A549 (cell line): Measurements from ENCODE around the gene TBC1D32. TPM values are rescaled to one million over a fixed set of nuclear protein-coding genes. Genes with fewer than 3 reads are reported as not detected.

Experiments
- ATAC-seq, 2 experiments: fragments of 200-7000 bp in 1 of 2; fragments of >200 bp in 1 of 2; cut with Nextera tagmentation in 1 of 2; cut with Tn5 transposase in 1 of 2; 3 replicates each; pipeline versions ENCODE4 v1.8.0 to v1.9.1; 2018 to 2020; ENCODE audit warnings: mild to moderate bottlenecking in 1 of 2, moderate library complexity in 1 of 2
- CTCF ChIA-PET: fragments of 300-600 bp; sonication (Branson Sonifier 250); formaldehyde crosslinking; extraction: SDS; loops from one replicate; lab custom pipeline; 2021; ENCODE audit warnings: antibody characterized with exemption, inconsistent platforms; lab: Yijun Ruan, JAX
- POLR2A ChIA-PET: fragments of 350-600 bp; formaldehyde crosslinking; extraction: SDS; loops from one replicate; lab custom pipeline; 2021; ENCODE audit warnings: antibody characterized with exemption, inconsistent platforms; lab: Yijun Ruan, JAX
- DNase-seq, 2 experiments: peaks; one replicate each; pipeline versions ENCODE4 v3.0.0 to v3.0.0-alpha.2; 2011 to 2016; ENCODE audit warnings: low read depth in 1 of 2, low spot score in 1 of 2
- FAIRE-seq: peaks from 2 replicates; lab custom pipeline; 2011; peaks lifted over from hg19 to GRCh38; lab: Jason Lieb, UNC
- H3K27ac ChIP-seq, 2 experiments: fragments of >200 bp; sonication (Bioruptor Twin); formaldehyde crosslinking; 3 replicates each; pipeline ENCODE4 v1.5.1; 2016 to 2017
- H3K4me1 ChIP-seq: fragments of >200 bp; sonication (Bioruptor Twin); formaldehyde crosslinking; 3 replicates; pipeline ENCODE4 v1.6.1; 2016
- H3K4me2 ChIP-seq: fragments of >200 bp; sonication (Bioruptor Twin); formaldehyde crosslinking; 3 replicates; pipeline ENCODE4 v1.6.1; 2016
- H3K4me3 ChIP-seq: fragments of >200 bp; sonication (Bioruptor Twin); formaldehyde crosslinking; 3 replicates; pipeline ENCODE4 v1.5.1; 2016
- H3K9me3 ChIP-seq: fragments of >200 bp; sonication (Bioruptor Twin); formaldehyde crosslinking; 3 replicates; pipeline ENCODE4 v1.6.1; 2016
- CEBPB ChIP-seq, 2 experiments: fragments of >200 bp in 1 of 2; sonication (Bioruptor Twin) in 1 of 2; formaldehyde crosslinking in 1 of 2; IDR thresholded peaks; 2 replicates each; pipeline ENCODE4 v1.6.1; 2012 to 2016
- CHD2 ChIP-seq: fragments of 150-350 bp; IDR thresholded peaks from 2 replicates; pipeline ENCODE4 v1.6.1; 2014; ENCODE audit warnings: low read length; ENCODE audit not compliant: partially characterized antibody
- CTCF ChIP-seq: fragments of >200 bp; sonication (Bioruptor Twin); formaldehyde crosslinking; IDR thresholded peaks from 3 replicates; pipeline ENCODE4 v1.5.1; 2016
- EHF ChIP-seq: fragments of 250-450 bp; sonication (Bioruptor Pico); IDR thresholded peaks from 2 replicates; pipeline ENCODE4 v1.5.0; 2020; ENCODE audit warnings: mild to moderate bottlenecking
- ELK1 ChIP-seq: fragments of 150-350 bp; IDR thresholded peaks from 2 replicates; pipeline ENCODE4 v1.6.1; 2014; ENCODE audit warnings: low read depth, mild to moderate bottlenecking, low read length
- EP300 ChIP-seq, 2 experiments: fragments of >200 bp; sonication (Bioruptor Twin); formaldehyde crosslinking; IDR thresholded peaks; 2 replicates in 1 of 2; 3 replicates in 1 of 2; pipeline ENCODE4 v1.6.1; 2016 to 2017
- ESRRA ChIP-seq: fragments of 150-350 bp; IDR thresholded peaks from 2 replicates; pipeline ENCODE4 v1.6.1; 2014; ENCODE audit warnings: mild to moderate bottlenecking, low read length, borderline replicate concordance
- FOXS1 ChIP-seq: fragments of 250-450 bp; sonication (Bioruptor Pico); IDR thresholded peaks from 2 replicates; pipeline ENCODE4 v1.5.0; 2020; ENCODE audit warnings: mild to moderate bottlenecking, moderate library complexity
- GATA3 ChIP-seq: IDR thresholded peaks from 2 replicates; pipeline ENCODE4 v1.6.1; 2012; ENCODE audit warnings: borderline replicate concordance
- HEYL ChIP-seq: fragments of 250-450 bp; sonication (Bioruptor Pico); IDR thresholded peaks from 2 replicates; pipeline ENCODE4 v1.8.0; 2021; ENCODE audit warnings: mild to moderate bottlenecking, moderate library complexity
- HOXB13 ChIP-seq: fragments of 250-450 bp; sonication (Bioruptor Pico); IDR thresholded peaks from 2 replicates; pipeline ENCODE4 v1.5.0; 2020; ENCODE audit warnings: low read depth, mild to moderate bottlenecking, moderate library complexity
- HOXB5 ChIP-seq: fragments of 250-450 bp; sonication (Bioruptor Pico); IDR thresholded peaks from 2 replicates; pipeline ENCODE4 v1.5.0; 2020; ENCODE audit warnings: mild to moderate bottlenecking, moderate library complexity
- JUN ChIP-seq, 2 experiments: fragments of >200 bp; sonication (Bioruptor Twin); formaldehyde crosslinking; IDR thresholded peaks; 2 replicates in 1 of 2; 3 replicates in 1 of 2; pipeline ENCODE4 v1.6.1; 2016 to 2017
- JUNB ChIP-seq: fragments of >200 bp; sonication (Bioruptor Twin); formaldehyde crosslinking; IDR thresholded peaks from 2 replicates; pipeline ENCODE4 v1.6.1; 2016
- KDM1A ChIP-seq: fragments of 200-600 bp; sonication (generic); IDR thresholded peaks from 2 replicates; pipeline ENCODE4 v1.6.1; 2016; ENCODE audit warnings: low read depth, mild to moderate bottlenecking
- MAX ChIP-seq: IDR thresholded peaks from 2 replicates; pipeline ENCODE4 v1.6.1; 2012
- MAZ ChIP-seq: fragments of 150-350 bp; IDR thresholded peaks from 2 replicates; pipeline ENCODE4 v1.6.1; 2014; ENCODE audit warnings: antibody characterized with exemption, low read depth, low read length, borderline replicate concordance
- NFE2L2 ChIP-seq: fragments of 150-350 bp; conservative IDR thresholded peaks from 2 replicates; pipeline ENCODE4 v1.6.1; 2014; ENCODE audit warnings: low read length
- NPAS2 ChIP-seq: fragments of 250-450 bp; sonication (Bioruptor Pico); IDR thresholded peaks from 2 replicates; pipeline ENCODE4 v1.8.0; 2022; ENCODE audit warnings: mild to moderate bottlenecking, moderate library complexity, borderline replicate concordance
- NR3C1 ChIP-seq: fragments of >200 bp; sonication (Bioruptor Twin); formaldehyde crosslinking; IDR thresholded peaks from 3 replicates; pipeline ENCODE4 v1.6.1; 2017
- PHF8 ChIP-seq: fragments of 200-600 bp; sonication (generic); IDR thresholded peaks from 2 replicates; pipeline ENCODE4 v1.6.1; 2016; ENCODE audit warnings: low read depth, mild to moderate bottlenecking, antibody characterized with exemption, moderate library complexity, borderline replicate concordance
- POLR2AphosphoS2 ChIP-seq: conservative IDR thresholded peaks from 2 replicates; pipeline ENCODE4 v1.6.1; 2012; ENCODE audit warnings: low read length, improper control_type of control experiment, inconsistent platforms
- TP53 ChIP-seq: fragments of 250-450 bp; sonication (Bioruptor Pico); IDR thresholded peaks from 2 replicates; pipeline ENCODE4 v1.5.0; 2021; ENCODE audit warnings: mild to moderate bottlenecking, moderate library complexity
- ZFP36 ChIP-seq: fragments of 450-650 bp; IDR thresholded peaks from 2 replicates; pipeline ENCODE4 v1.6.1; 2014; ENCODE audit warnings: borderline replicate concordance; ENCODE audit not compliant: partially characterized antibody
- ZNF302 ChIP-seq: fragments of 250-450 bp; sonication (Bioruptor Pico); IDR thresholded peaks from 2 replicates; pipeline ENCODE4 v1.9.0; 2021; ENCODE audit warnings: inconsistent platforms, mild to moderate bottlenecking, moderate library complexity
- ZSCAN20 ChIP-seq: fragments of 250-450 bp; sonication (Bioruptor Pico); IDR thresholded peaks from 2 replicates; pipeline ENCODE4 v1.8.0; 2022; ENCODE audit warnings: mild to moderate bottlenecking, moderate library complexity
- polyA plus RNA-seq, 4 experiments: library from polyadenylated mRNA; depleted of rRNA in 3 of 4; stranded (reverse); fragments of >200 nt; fragmentation: RNase III in 1 of 4; extraction: RNeasy Plus Mini Kit Qiagen cat#74134 plus additional on column Dnase treatment in 1 of 4; gene quantifications; 2 replicates in 3 of 4; 3 replicates in 1 of 4; pipeline ENCODE4 v1.2.3, GENCODE V29; 2011 to 2017
- TF ChIP-seq, protein P1 (sequence below): fragments of >200 bp; sonication (Bioruptor Twin); formaldehyde crosslinking; IDR thresholded peaks from 2 replicates; pipeline ENCODE4 v1.6.1; 2016
- TF ChIP-seq, protein P2 (sequence below): fragments of 200-600 bp; sonication (generic); IDR thresholded peaks from 2 replicates; pipeline ENCODE4 v1.6.1; 2016; ENCODE audit warnings: antibody characterized with exemption, mild to moderate bottlenecking, moderate library complexity

TBC1D32 gene
- polyA plus RNA-seq, 2 of the 4 experiments (the other 2 are of a cell fraction): 2.1 to 4.4 TPM

DNA sequence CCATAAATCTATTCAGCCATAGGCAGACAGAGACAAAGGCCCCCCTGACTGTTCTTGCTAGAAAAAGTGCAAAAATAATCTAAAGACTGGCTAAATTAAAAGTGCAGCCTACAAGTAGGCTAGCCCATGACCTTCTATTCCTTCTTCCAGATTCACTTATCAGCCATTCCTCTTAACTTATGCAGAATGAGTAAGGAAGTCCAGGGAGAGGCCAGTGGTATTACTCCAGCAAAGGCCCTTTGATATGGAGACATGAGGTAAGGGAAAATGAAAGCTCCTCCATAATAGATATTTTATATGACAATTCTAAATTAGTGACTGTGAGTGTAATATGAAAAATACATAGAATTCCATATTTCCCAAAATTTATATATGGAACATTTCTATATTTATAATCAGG, 199.4 kb downstream of the TBC1D32 start:
- DNase-seq: no peak
- ATAC-seq: no peak
- POLR2A ChIA-PET: no interaction called here
- FAIRE-seq: no peak
- no peak overlapping the region for H3K4me2 ChIP-seq
- CTCF ChIA-PET: interaction anchor here (1.3 kb wide), 1 partner anchor 9 kb away, joined by 4 read pairs; no protein-coding TSS in a partner anchor
- no peak for TF ChIP-seq HOXB5
- no peak for TF ChIP-seq POLR2AphosphoS2
- no peak for TF ChIP-seq ZSCAN20 (CRISPR knock-in tag)
- TF ChIP-seq JUNB: no peak
- TF ChIP-seq PHF8: no peak
- TF ChIP-seq ESRRA: no peak
- TF ChIP-seq EHF (CRISPR knock-in tag): no peak
- TF ChIP-seq EP300 (IDR thresholded peaks at IDR 0.05): no peak
- TF ChIP-seq CHD2: no peak
- TF ChIP-seq, protein P1, sequence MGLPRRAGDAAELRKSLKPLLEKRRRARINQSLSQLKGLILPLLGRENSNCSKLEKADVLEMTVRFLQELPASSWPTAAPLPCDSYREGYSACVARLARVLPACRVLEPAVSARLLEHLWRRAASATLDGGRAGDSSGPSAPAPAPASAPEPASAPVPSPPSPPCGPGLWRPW: no peak
- no peak for TF ChIP-seq NR3C1
- TF ChIP-seq, all 56 proteins: peak for 0
- H3K9me3 ChIP-seq: no peaks in the 10 kb centered on the region
- H3K4me3 ChIP-seq: no peak overlapping the region
- H3K4me1 ChIP-seq: no peaks in the 10 kb centered on the region
- no peak overlapping the region for H3K27ac ChIP-seq

GRCh38 chr6:121124600-121124999, 209.7 kb downstream of the TBC1D32 start:
- Histone ChIP-seq H3K27ac (no peak overlapping the region), H3K4me1 (no peaks in the 10 kb centered on the region), H3K9me3 (peaks cover 3% of the 10 kb centered on the region; the same call in 2 of the 3 replicates), H3K4me3 (no peak overlapping the region), H3K4me2 (no peak overlapping the region)
- no peak for FAIRE-seq
- ChIA-PET CTCF (no interaction called here), POLR2A (no interaction called here)
- no peak for ATAC-seq
- TF ChIP-seq GATA3 (no peak), HEYL (CRISPR knock-in tag) (no peak), NFE2L2 (no peak), MAZ (no peak), JUN (IDR thresholded peaks at IDR 0.05) (no peak), CTCF (no peak), HOXB13 (CRISPR knock-in tag) (no peak), ZNF302 (CRISPR knock-in tag) (no peak), FOXS1 (no peak), TP53 (CRISPR knock-in tag) (no peak), MAX (no peak), EP300 (IDR thresholded peaks at IDR 0.05) (no peak), ZFP36 (no peak), CEBPB (IDR thresholded peaks at IDR 0.05) (no peak), ELK1 (no peak), NPAS2 (CRISPR knock-in tag) (no peak), PHF8 (no peak), KDM1A (no peak)
- TF ChIP-seq, protein P2, sequence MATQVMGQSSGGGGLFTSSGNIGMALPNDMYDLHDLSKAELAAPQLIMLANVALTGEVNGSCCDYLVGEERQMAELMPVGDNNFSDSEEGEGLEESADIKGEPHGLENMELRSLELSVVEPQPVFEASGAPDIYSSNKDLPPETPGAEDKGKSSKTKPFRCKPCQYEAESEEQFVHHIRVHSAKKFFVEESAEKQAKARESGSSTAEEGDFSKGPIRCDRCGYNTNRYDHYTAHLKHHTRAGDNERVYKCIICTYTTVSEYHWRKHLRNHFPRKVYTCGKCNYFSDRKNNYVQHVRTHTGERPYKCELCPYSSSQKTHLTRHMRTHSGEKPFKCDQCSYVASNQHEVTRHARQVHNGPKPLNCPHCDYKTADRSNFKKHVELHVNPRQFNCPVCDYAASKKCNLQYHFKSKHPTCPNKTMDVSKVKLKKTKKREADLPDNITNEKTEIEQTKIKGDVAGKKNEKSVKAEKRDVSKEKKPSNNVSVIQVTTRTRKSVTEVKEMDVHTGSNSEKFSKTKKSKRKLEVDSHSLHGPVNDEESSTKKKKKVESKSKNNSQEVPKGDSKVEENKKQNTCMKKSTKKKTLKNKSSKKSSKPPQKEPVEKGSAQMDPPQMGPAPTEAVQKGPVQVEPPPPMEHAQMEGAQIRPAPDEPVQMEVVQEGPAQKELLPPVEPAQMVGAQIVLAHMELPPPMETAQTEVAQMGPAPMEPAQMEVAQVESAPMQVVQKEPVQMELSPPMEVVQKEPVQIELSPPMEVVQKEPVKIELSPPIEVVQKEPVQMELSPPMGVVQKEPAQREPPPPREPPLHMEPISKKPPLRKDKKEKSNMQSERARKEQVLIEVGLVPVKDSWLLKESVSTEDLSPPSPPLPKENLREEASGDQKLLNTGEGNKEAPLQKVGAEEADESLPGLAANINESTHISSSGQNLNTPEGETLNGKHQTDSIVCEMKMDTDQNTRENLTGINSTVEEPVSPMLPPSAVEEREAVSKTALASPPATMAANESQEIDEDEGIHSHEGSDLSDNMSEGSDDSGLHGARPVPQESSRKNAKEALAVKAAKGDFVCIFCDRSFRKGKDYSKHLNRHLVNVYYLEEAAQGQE: no peak
- DNase-seq: no peak
